HCT116 (cell line): Measurements from ENCODE around the gene TLR8. TPM values are rescaled to one million over a fixed set of nuclear protein-coding genes. Genes with fewer than 3 reads are reported as not detected.

Experiments used
- ATAC-seq: fragments of 200-7000 bp; cut with Tn5 transposase; 2 replicates; pipeline ENCODE4 v1.9.1; 2020; ENCODE audit warnings: mild to moderate bottlenecking, moderate library complexity
- BruUV-seq: library from RNA; stranded (reverse); fragments of 400-500 nt; replicated peaks from 2 replicates; lab custom pipeline; 2021; lab: Mats Ljungman, UMichigan
- CTCF ChIA-PET: fragments of 300-600 bp; sonication (Branson Sonifier 250); formaldehyde crosslinking; loops from one replicate; lab custom pipeline; 2021; ENCODE audit warnings: antibody characterized with exemption; lab: Charles Lee
- POLR2A ChIA-PET: fragments of 300-600, 350-600 bp; sonication (Branson Sonifier 250); formaldehyde crosslinking; loops from one replicate; lab custom pipeline; 2021; ENCODE audit warnings: antibody characterized with exemption; lab: Charles Lee
- RAD21 ChIA-PET, 2 experiments: fragments of 300-600 bp; sonication (Branson Sonifier 250); formaldehyde crosslinking; loops; one replicate each; lab custom pipeline; 2023; ENCODE audit warnings: low total read pairs in 2 of 2; ENCODE audit not compliant: uncharacterized antibody in 2 of 2, unreplicated experiment in 2 of 2, low non-redundant PET in 1 of 2; lab: Charles Lee
- DNase-seq: peaks from one replicate; pipeline ENCODE4 v3.0.0-alpha.2; 2010; ENCODE audit warnings: low read depth, low spot score
- H2AFZ ChIP-seq: fragments of 200-600 bp; shearing (Covaris generic), sonication (generic); 2 replicates; pipeline ENCODE4 v1.6.1; 2017; ENCODE audit warnings: low read depth, mixed run types, mixed read lengths, antibody characterized with exemption, low read length; ENCODE audit not compliant: poor library complexity, severe bottlenecking
- H3K27ac ChIP-seq: 2 replicates; pipeline ENCODE4 v1.5.1; 2012; ENCODE audit warnings: low read depth, low read length
- H3K27me3 ChIP-seq: fragments of 200-600 bp; sonication (generic); 2 replicates; pipeline ENCODE4 v1.6.1; 2016; ENCODE audit warnings: mixed run types, low read length, mixed read lengths; ENCODE audit not compliant: insufficient read depth
- H3K36me3 ChIP-seq, 2 experiments: fragments of 200-500 bp in 1 of 2; fragments of 200-600 bp in 1 of 2; sonication (Bioruptor generic) in 1 of 2; sonication (generic) in 1 of 2; 2 replicates each; pipeline versions ENCODE4 v1.5.1 to v1.6.1; 2014 to 2016; ENCODE audit warnings: low read length in 2 of 2, inconsistent platforms in 1 of 2, mixed read lengths in 1 of 2, mixed run types in 1 of 2; ENCODE audit not compliant: insufficient read depth in 2 of 2, control insufficient read depth in 1 of 2
- H3K4me1 ChIP-seq, 2 experiments: fragments of 200-600 bp in 1 of 2; sonication (generic) in 1 of 2; 2 replicates each; pipeline versions ENCODE4 v1.5.1 to v1.6.1; 2012 to 2017; ENCODE audit warnings: low read length in 2 of 2, inconsistent platforms in 1 of 2, mild to moderate bottlenecking in 1 of 2, mixed read lengths in 1 of 2, mixed run types in 1 of 2, moderate library complexity in 1 of 2; ENCODE audit not compliant: insufficient read depth in 2 of 2, control insufficient read depth in 1 of 2
- H3K4me2 ChIP-seq: fragments of 200-600 bp; sonication (generic); 2 replicates; pipeline ENCODE4 v1.6.1; 2017; ENCODE audit warnings: mixed run types, low read length, mixed read lengths
- H3K4me3 ChIP-seq, 2 experiments: fragments of 200-600 bp in 1 of 2; sonication (generic) in 1 of 2; replicated peaks in 1 of 2; 2 replicates each; pipeline ENCODE4 v1.5.1; 2011 to 2016; ENCODE audit warnings: low read length in 2 of 2, control low read depth in 1 of 2, low read depth in 1 of 2, mild to moderate bottlenecking in 1 of 2, mixed read lengths in 1 of 2, mixed run types in 1 of 2
- H3K79me2 ChIP-seq: fragments of 200-600 bp; sonication (generic); 2 replicates; pipeline ENCODE4 v1.6.1; 2017; ENCODE audit warnings: mild to moderate bottlenecking, mixed run types, low read length, moderate library complexity, mixed read lengths; ENCODE audit not compliant: insufficient read depth
- H3K9ac ChIP-seq: fragments of 200-600 bp; sonication (generic); 2 replicates; pipeline ENCODE4 v1.6.1; 2016; ENCODE audit warnings: low read length, mixed read lengths
- H3K9me2 ChIP-seq: fragments of 200-600 bp; sonication (generic), shearing (Covaris generic); 2 replicates; pipeline ENCODE4 v1.6.1; 2017; ENCODE audit warnings: mixed run types, mild to moderate bottlenecking, moderate library complexity; ENCODE audit not compliant: insufficient read depth
- H3K9me3 ChIP-seq, 2 experiments: fragments of 200-500 bp in 1 of 2; fragments of 200-600 bp in 1 of 2; sonication (Bioruptor generic) in 1 of 2; sonication (generic) in 1 of 2; 2 replicates each; pipeline ENCODE4 v1.6.1; 2014 to 2017; ENCODE audit warnings: low read length in 2 of 2, mixed read lengths in 2 of 2, inconsistent platforms in 1 of 2, low read depth in 1 of 2, mild to moderate bottlenecking in 1 of 2, mixed run types in 1 of 2, moderate library complexity in 1 of 2; ENCODE audit not compliant: control insufficient read depth in 1 of 2, insufficient read depth in 1 of 2
- H4K20me1 ChIP-seq: fragments of 200-600 bp; sonication (generic), shearing (Covaris generic); 2 replicates; pipeline ENCODE4 v1.6.1; 2017; ENCODE audit warnings: mixed run types, mild to moderate bottlenecking, moderate library complexity; ENCODE audit not compliant: insufficient read depth
- CBX3 ChIP-seq: IDR thresholded peaks from 2 replicates; pipeline ENCODE4 v1.6.1; 2012; ENCODE audit warnings: low read depth
- CEBPB ChIP-seq: IDR thresholded peaks from 2 replicates; pipeline ENCODE4 v1.6.1; 2012; ENCODE audit warnings: low read depth
- EGR1 ChIP-seq: IDR thresholded peaks from 2 replicates; pipeline ENCODE4 v1.6.1; 2012; ENCODE audit warnings: low read depth
- EZH2phosphoT487 ChIP-seq: fragments of 200-600 bp; IDR thresholded peaks from 2 replicates; pipeline ENCODE4 v1.6.1; 2018; ENCODE audit warnings: antibody characterized with exemption, borderline replicate concordance
- JUND ChIP-seq: IDR thresholded peaks from 2 replicates; pipeline ENCODE4 v1.6.1; 2012
- POLR2AphosphoS5 ChIP-seq: IDR thresholded peaks from 2 replicates; pipeline ENCODE4 v1.6.1; 2011; ENCODE audit warnings: mild to moderate bottlenecking, low read depth, low read length, moderate library complexity
- SP1 ChIP-seq: IDR thresholded peaks from 2 replicates; pipeline ENCODE4 v1.6.1; 2012; ENCODE audit warnings: low read depth
- intact Hi-C: fragments of 100-400 bp; cut with micrococcal nuclease; formaldehyde crosslinking; loops from 2 replicates; pipeline ENCODE4 v1.10.0; 2022
- total RNA-seq: library from RNA; stranded (reverse); gene quantifications from one replicate; pipeline ENCODE4 v1.2.1, GENCODE V29; 2021; ENCODE audit not compliant: unreplicated experiment
- TF ChIP-seq, protein P1 (sequence below), 3 experiments: fragments of 200-600 bp in 1 of 3; sonication (generic) in 1 of 3; IDR thresholded peaks in 2 of 3; conservative IDR thresholded peaks in 1 of 3; 2 replicates each; pipeline ENCODE4 v1.5.1; 2012 to 2017; ENCODE audit warnings: low read depth in 2 of 3, low read length in 2 of 3, antibody characterized with exemption in 1 of 3, borderline replicate concordance in 1 of 3, control low read depth in 1 of 3, mild to moderate bottlenecking in 1 of 3, mixed read lengths in 1 of 3, mixed run types in 1 of 3, moderate library complexity in 1 of 3; ENCODE audit not compliant: insufficient read depth in 1 of 3
- TF ChIP-seq, protein P2 (sequence below): IDR thresholded peaks from 2 replicates; pipeline ENCODE4 v1.6.1; 2012
- TF ChIP-seq, protein P3 (sequence below): IDR thresholded peaks from 2 replicates; pipeline ENCODE4 v1.6.1; 2011; ENCODE audit warnings: mild to moderate bottlenecking, low read length, moderate library complexity; ENCODE audit not compliant: insufficient replicate concordance; ENCODE audit errors: extremely low read depth
- TF ChIP-seq, protein P4 (sequence below): IDR thresholded peaks from 2 replicates; pipeline ENCODE4 v1.6.1; 2012; ENCODE audit warnings: low read depth

The TLR8 gene
- total RNA-seq, 1 experiment from 2014 or later, result not detected

DNA sequence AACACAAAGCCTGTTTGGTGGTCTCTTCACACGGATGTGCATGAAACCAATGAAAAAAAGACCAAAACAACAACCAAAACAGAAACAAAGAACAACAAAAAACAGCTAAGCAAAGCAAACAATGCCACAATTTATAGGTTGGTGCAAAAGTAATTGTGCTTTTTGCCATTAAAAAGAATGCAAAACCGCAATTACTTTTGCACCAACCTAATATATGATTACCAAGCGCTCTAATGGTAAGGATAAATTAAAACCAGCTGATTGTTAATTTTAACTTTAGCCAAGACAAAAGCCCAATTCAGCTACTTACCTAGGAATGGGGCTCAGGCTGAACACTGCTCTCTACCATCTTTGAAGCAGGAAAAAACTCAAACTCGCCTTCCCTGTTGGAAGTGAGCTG is 39.1 kb downstream of the TLR8 start:
- ChIA-PET RAD21 (no interaction called here), POLR2A (no interaction called here), CTCF (interaction anchor here (1.7 to 2.4 kb wide), 4 partner anchors 25 to 700 kb away, joined by 4 to 42 read pairs (median 6); no protein-coding TSS in a partner anchor)
- ATAC-seq (no peak), DNase-seq (no peak)
- Histone ChIP-seq H3K4me3 (no peak overlapping the region), H3K36me3 (no peaks in the 10 kb centered on the region), H4K20me1 (no peaks in the 10 kb centered on the region), H3K79me2 (no peaks in the 10 kb centered on the region), H2AFZ (no peak overlapping the region), H3K9me3 (no peaks in the 10 kb centered on the region), H3K4me1 (peaks cover 9 to 11% of the 10 kb centered on the region in 2 experiments; a peak in 2 of 4 replicates), H3K27ac (no peak overlapping the region), H3K27me3 (no peaks in the 10 kb centered on the region), H3K9ac (no peak overlapping the region), H3K9me2 (no peaks in the 10 kb centered on the region), H3K4me2 (no peak overlapping the region)
- intact Hi-C loops, result loop anchor here (10.0 kb wide), 1 partner anchor 699 kb away; no protein-coding TSS in a partner anchor
- TF ChIP-seq, protein P1, sequence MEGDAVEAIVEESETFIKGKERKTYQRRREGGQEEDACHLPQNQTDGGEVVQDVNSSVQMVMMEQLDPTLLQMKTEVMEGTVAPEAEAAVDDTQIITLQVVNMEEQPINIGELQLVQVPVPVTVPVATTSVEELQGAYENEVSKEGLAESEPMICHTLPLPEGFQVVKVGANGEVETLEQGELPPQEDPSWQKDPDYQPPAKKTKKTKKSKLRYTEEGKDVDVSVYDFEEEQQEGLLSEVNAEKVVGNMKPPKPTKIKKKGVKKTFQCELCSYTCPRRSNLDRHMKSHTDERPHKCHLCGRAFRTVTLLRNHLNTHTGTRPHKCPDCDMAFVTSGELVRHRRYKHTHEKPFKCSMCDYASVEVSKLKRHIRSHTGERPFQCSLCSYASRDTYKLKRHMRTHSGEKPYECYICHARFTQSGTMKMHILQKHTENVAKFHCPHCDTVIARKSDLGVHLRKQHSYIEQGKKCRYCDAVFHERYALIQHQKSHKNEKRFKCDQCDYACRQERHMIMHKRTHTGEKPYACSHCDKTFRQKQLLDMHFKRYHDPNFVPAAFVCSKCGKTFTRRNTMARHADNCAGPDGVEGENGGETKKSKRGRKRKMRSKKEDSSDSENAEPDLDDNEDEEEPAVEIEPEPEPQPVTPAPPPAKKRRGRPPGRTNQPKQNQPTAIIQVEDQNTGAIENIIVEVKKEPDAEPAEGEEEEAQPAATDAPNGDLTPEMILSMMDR (IDR thresholded peaks at IDR 0.05 in 2 of 3, conservative IDR thresholded peaks at IDR 0.05 in 1 of 3; ENCODE audit: borderline replicate concordance in 1 of 3, insufficient read depth in 1 of 3, low read depth in 2 of 3, low read length in 2 of 3), result no peak
- TF ChIP-seq CEBPB, result no peak
- no peak for TF ChIP-seq CBX3
- no peak for TF ChIP-seq EGR1
- TF ChIP-seq, protein P2, sequence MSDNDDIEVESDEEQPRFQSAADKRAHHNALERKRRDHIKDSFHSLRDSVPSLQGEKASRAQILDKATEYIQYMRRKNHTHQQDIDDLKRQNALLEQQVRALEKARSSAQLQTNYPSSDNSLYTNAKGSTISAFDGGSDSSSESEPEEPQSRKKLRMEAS, result no peak
- no peak for TF ChIP-seq POLR2AphosphoS5
- no peak for TF ChIP-seq JUND
- TF ChIP-seq SP1, result no peak
- TF ChIP-seq, protein P3, sequence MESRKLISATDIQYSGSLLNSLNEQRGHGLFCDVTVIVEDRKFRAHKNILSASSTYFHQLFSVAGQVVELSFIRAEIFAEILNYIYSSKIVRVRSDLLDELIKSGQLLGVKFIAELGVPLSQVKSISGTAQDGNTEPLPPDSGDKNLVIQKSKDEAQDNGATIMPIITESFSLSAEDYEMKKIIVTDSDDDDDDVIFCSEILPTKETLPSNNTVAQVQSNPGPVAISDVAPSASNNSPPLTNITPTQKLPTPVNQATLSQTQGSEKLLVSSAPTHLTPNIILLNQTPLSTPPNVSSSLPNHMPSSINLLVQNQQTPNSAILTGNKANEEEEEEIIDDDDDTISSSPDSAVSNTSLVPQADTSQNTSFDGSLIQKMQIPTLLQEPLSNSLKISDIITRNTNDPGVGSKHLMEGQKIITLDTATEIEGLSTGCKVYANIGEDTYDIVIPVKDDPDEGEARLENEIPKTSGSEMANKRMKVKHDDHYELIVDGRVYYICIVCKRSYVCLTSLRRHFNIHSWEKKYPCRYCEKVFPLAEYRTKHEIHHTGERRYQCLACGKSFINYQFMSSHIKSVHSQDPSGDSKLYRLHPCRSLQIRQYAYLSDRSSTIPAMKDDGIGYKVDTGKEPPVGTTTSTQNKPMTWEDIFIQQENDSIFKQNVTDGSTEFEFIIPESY, result no peak
- TF ChIP-seq, protein P4, sequence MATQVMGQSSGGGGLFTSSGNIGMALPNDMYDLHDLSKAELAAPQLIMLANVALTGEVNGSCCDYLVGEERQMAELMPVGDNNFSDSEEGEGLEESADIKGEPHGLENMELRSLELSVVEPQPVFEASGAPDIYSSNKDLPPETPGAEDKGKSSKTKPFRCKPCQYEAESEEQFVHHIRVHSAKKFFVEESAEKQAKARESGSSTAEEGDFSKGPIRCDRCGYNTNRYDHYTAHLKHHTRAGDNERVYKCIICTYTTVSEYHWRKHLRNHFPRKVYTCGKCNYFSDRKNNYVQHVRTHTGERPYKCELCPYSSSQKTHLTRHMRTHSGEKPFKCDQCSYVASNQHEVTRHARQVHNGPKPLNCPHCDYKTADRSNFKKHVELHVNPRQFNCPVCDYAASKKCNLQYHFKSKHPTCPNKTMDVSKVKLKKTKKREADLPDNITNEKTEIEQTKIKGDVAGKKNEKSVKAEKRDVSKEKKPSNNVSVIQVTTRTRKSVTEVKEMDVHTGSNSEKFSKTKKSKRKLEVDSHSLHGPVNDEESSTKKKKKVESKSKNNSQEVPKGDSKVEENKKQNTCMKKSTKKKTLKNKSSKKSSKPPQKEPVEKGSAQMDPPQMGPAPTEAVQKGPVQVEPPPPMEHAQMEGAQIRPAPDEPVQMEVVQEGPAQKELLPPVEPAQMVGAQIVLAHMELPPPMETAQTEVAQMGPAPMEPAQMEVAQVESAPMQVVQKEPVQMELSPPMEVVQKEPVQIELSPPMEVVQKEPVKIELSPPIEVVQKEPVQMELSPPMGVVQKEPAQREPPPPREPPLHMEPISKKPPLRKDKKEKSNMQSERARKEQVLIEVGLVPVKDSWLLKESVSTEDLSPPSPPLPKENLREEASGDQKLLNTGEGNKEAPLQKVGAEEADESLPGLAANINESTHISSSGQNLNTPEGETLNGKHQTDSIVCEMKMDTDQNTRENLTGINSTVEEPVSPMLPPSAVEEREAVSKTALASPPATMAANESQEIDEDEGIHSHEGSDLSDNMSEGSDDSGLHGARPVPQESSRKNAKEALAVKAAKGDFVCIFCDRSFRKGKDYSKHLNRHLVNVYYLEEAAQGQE, result no peak
- no peak for TF ChIP-seq EZH2phosphoT487
- BruUV-seq, result no TSS peak
